Large intestine (tissue), 3 donors: ENCODE data around the gene PRICKLE2. TPM values are rescaled to one million over a fixed set of nuclear protein-coding genes. Genes with fewer than 3 reads are reported as not detected.

Source experiments
- DNase-seq, 2 donors: peaks; one replicate each; pipeline versions ENCODE4 v3.0.0 to v3.0.0-alpha.2; 2013
- H3K27ac ChIP-seq: one replicate; pipeline ENCODE4 v1.5.1; 2013; ENCODE audit warnings: low read length
- H3K27me3 ChIP-seq: 2 replicates; pipeline ENCODE4 v1.6.1; 2013; ENCODE audit warnings: low read length; ENCODE audit not compliant: control insufficient read depth, insufficient read depth
- H3K36me3 ChIP-seq: 2 replicates; pipeline ENCODE4 v1.6.1; 2013; ENCODE audit warnings: low read length; ENCODE audit not compliant: control insufficient read depth, insufficient read depth
- H3K4me1 ChIP-seq: one replicate; pipeline ENCODE4 v1.6.1; 2013; ENCODE audit warnings: low read length; ENCODE audit not compliant: control insufficient read depth, insufficient read depth
- H3K4me3 ChIP-seq: one replicate; pipeline ENCODE4 v1.5.1; 2013; ENCODE audit warnings: low read length
- H3K9me3 ChIP-seq: one replicate; pipeline ENCODE4 v1.6.1; 2013; ENCODE audit warnings: mild to moderate bottlenecking, low read depth, low read length, moderate library complexity; ENCODE audit not compliant: control insufficient read depth
- WGBS: methylation state at CpG from one replicate; pipeline ENCODE4 v1.1.5; 2013; ENCODE audit warnings: low lambda C conversion rate; ENCODE audit not compliant: insufficient coverage; 5-methylcytosine and 5-hydroxymethylcytosine counted together
- polyA plus RNA-seq: library from polyadenylated mRNA; unstranded; fragments of 120-200 nt; gene quantifications from one replicate; pipeline ENCODE4 v1.2.1, GENCODE V29; 2013

Gene PRICKLE2
- polyA plus RNA-seq, 1 donor = 10.5 TPM

GRCh38 chr3:64178419-64178818 lies 46.8 kb downstream of the PRICKLE2 start:
- no peaks in the 10 kb centered on the region for H3K27me3 ChIP-seq
- peaks cover 4% of the 10 kb centered on the region for H3K4me1 ChIP-seq
- no peaks in the 10 kb centered on the region for H3K9me3 ChIP-seq
- WGBS = 86% methylated on average over 1 of the region's 2 CpGs
- no peaks in the 10 kb centered on the region for H3K36me3 ChIP-seq
- H3K4me3 ChIP-seq = no peak overlapping the region
- no peak overlapping the region for H3K27ac ChIP-seq
- DNase-seq = no peak

GRCh38 chr3:64176461-64176996 lies 48.7 kb downstream of the PRICKLE2 start:
- no peak for DNase-seq
- Histone ChIP-seq H3K27ac (no peak overlapping the region), H3K27me3 (no peaks in the 10 kb centered on the region), H3K4me1 (peaks cover 4% of the 10 kb centered on the region), H3K36me3 (no peaks in the 10 kb centered on the region), H3K9me3 (no peaks in the 10 kb centered on the region), H3K4me3 (no peak overlapping the region)
- 89% methylated on average over 3 of the region's 4 CpGs for WGBS

- Histone ChIP-seq H3K27me3 (no peaks in the 10 kb centered on the region), H3K9me3 (no peaks in the 10 kb centered on the region), H3K36me3 (no peaks in the 10 kb centered on the region), H3K4me3 (no peak overlapping the region), H3K4me1 (peaks cover 4% of the 10 kb centered on the region), H3K27ac (peak overlapping the region; percentile 37)
- WGBS = no CpG with 5 or more reads among the region's 6 CpGs
- DNase-seq = peak in 1 of 2 donors; percentile 53
These were observed 50.9 kb downstream of the PRICKLE2 start for GRCh38 chr3:64174328-64174727.

GRCh38 chr3:64173563-64173962 lies 51.7 kb downstream of the PRICKLE2 start:
- Histone ChIP-seq H3K4me1 (peaks cover 4% of the 10 kb centered on the region), H3K27ac (no peak overlapping the region)

GRCh38 chr3:64170270-64170669 lies 55.0 kb downstream of the PRICKLE2 start:
- peaks cover 4% of the 10 kb centered on the region for H3K4me1 ChIP-seq
- no CpG with 5 or more reads among the region's 5 CpGs for WGBS
- H3K9me3 ChIP-seq = no peaks in the 10 kb centered on the region
- H3K27ac ChIP-seq = no peak overlapping the region
- DNase-seq = peak in 1 of 2 donors; percentile 33
- H3K4me3 ChIP-seq = no peak overlapping the region
- H3K27me3 ChIP-seq = no peaks in the 10 kb centered on the region
- H3K36me3 ChIP-seq = no peaks in the 10 kb centered on the region

More at GRCh38 chr3:64173563-64173962, 51.7 kb downstream of the PRICKLE2 start:
- Histone ChIP-seq H3K36me3 (no peaks in the 10 kb centered on the region), H3K4me3 (no peak overlapping the region), H3K27me3 (no peaks in the 10 kb centered on the region), H3K9me3 (no peaks in the 10 kb centered on the region)
- no peak for DNase-seq
- WGBS = 90% methylated on average over 3 of the region's 5 CpGs

GRCh38 chr3:64167868-64168267 lies 57.4 kb downstream of the PRICKLE2 start:
- DNase-seq = no peak
- Histone ChIP-seq H3K4me1 (peaks cover 3% of the 10 kb centered on the region), H3K27me3 (no peaks in the 10 kb centered on the region), H3K4me3 (no peak overlapping the region), H3K9me3 (no peaks in the 10 kb centered on the region), H3K27ac (no peak overlapping the region), H3K36me3 (no peaks in the 10 kb centered on the region)
- no CpG with 5 or more reads among the region's 1 CpG for WGBS

GRCh38 chr3:64167351-64167750 lies 57.9 kb downstream of the PRICKLE2 start:
- DNase-seq = no peak
- no peaks in the 10 kb centered on the region for H3K27me3 ChIP-seq
- H3K36me3 ChIP-seq = no peaks in the 10 kb centered on the region
- peaks cover 3% of the 10 kb centered on the region for H3K4me1 ChIP-seq
- H3K27ac ChIP-seq = no peak overlapping the region
- no peak overlapping the region for H3K4me3 ChIP-seq
- WGBS = 14% methylated on average over 1 of the region's 4 CpGs
- no peaks in the 10 kb centered on the region for H3K9me3 ChIP-seq

- peaks cover 3% of the 10 kb centered on the region for H3K4me1 ChIP-seq
- no peak overlapping the region for H3K27ac ChIP-seq
- no peak overlapping the region for H3K4me3 ChIP-seq
- DNase-seq = no peak
- no peaks in the 10 kb centered on the region for H3K27me3 ChIP-seq
- H3K9me3 ChIP-seq = no peaks in the 10 kb centered on the region
- WGBS = no CpG with 5 or more reads among the region's 4 CpGs
- H3K36me3 ChIP-seq = no peaks in the 10 kb centered on the region
These were observed 58.6 kb downstream of the PRICKLE2 start for GRCh38 chr3:64166584-64167162.

GRCh38 chr3:64164349-64164748 lies 60.9 kb downstream of the PRICKLE2 start:
- Histone ChIP-seq H3K9me3 (no peaks in the 10 kb centered on the region), H3K4me3 (no peak overlapping the region), H3K27ac (no peak overlapping the region), H3K4me1 (peaks cover 6% of the 10 kb centered on the region), H3K36me3 (peaks cover 1% of the 10 kb centered on the region), H3K27me3 (no peaks in the 10 kb centered on the region)
- no peak for DNase-seq
- no CpG with 5 or more reads among the region's 2 CpGs for WGBS

- peak in 1 of 2 donors; percentile 42 for DNase-seq
- Histone ChIP-seq H3K9me3 (no peaks in the 10 kb centered on the region), H3K4me3 (no peak overlapping the region), H3K27me3 (no peaks in the 10 kb centered on the region), H3K36me3 (peaks cover 3% of the 10 kb centered on the region), H3K4me1 (peaks cover 8% of the 10 kb centered on the region), H3K27ac (no peak overlapping the region)
- 65% methylated on average over 2 of the region's 4 CpGs for WGBS
These were observed 61.5 kb downstream of the PRICKLE2 start for GRCh38 chr3:64163755-64164148.
